PC-3 (cell line): ENCODE measurements around the gene MGAT4A. TPM values are rescaled to one million over a fixed set of nuclear protein-coding genes. Genes with fewer than 3 reads are reported as not detected.

ENCODE experiments used
- ATAC-seq: fragments of 200-7000 bp; cut with Tn5 transposase; 2 replicates; pipeline ENCODE4 v1.9.1; 2020; ENCODE audit warnings: mild to moderate bottlenecking, moderate library complexity
- BruUV-seq: library from RNA; stranded (reverse); fragments of 400-500 nt; replicated peaks from 2 replicates; lab custom pipeline; 2021; lab: Mats Ljungman, UMichigan
- CTCF ChIA-PET: fragments of 300-600 bp; sonication (Branson Sonifier 250); formaldehyde crosslinking; loops from one replicate; lab custom pipeline; 2022; ENCODE audit warnings: antibody characterized with exemption; lab: Charles Lee
- POLR2A ChIA-PET: fragments of 300-600 bp; sonication (Branson Sonifier 250); formaldehyde crosslinking; loops from one replicate; lab custom pipeline; 2022; ENCODE audit warnings: antibody characterized with exemption; ENCODE audit not compliant: unreplicated experiment; lab: Charles Lee
- DNase-seq: peaks from one replicate; pipeline ENCODE4 v3.0.0-alpha.2; 2015
- H2AFZ ChIP-seq: fragments of 300-600 bp; sonication (generic); 2 replicates; pipeline ENCODE4 v1.6.0; 2016; ENCODE audit warnings: antibody characterized with exemption, low read length
- H3F3A ChIP-seq: fragments of 300-600 bp; sonication (generic); one replicate; pipeline ENCODE4 v1.6.0; 2017; ENCODE audit warnings: antibody characterized with exemption, low read length, control low read depth, mild to moderate bottlenecking; ENCODE audit not compliant: unreplicated experiment
- H3K27ac ChIP-seq: fragments of 300-600 bp; sonication (generic); 2 replicates; pipeline ENCODE4 v1.5.1; 2016; ENCODE audit warnings: mild to moderate bottlenecking, low read length
- H3K27me3 ChIP-seq: fragments of 300-600 bp; sonication (generic); 2 replicates; pipeline ENCODE4 v1.6.1; 2016; ENCODE audit warnings: low read length, mixed read lengths
- H3K36me3 ChIP-seq: fragments of 300-600 bp; sonication (generic); 2 replicates; pipeline ENCODE4 v1.6.1; 2016; ENCODE audit warnings: low read depth, mixed run types, low read length, mixed read lengths
- H3K4me1 ChIP-seq: fragments of 300-600 bp; sonication (generic); 2 replicates; pipeline ENCODE4 v1.5.1; 2016; ENCODE audit warnings: low read length; ENCODE audit not compliant: insufficient read depth
- H3K4me2 ChIP-seq: fragments of 300-600 bp; sonication (generic); 2 replicates; pipeline ENCODE4 v1.6.0; 2016; ENCODE audit warnings: low read length
- H3K4me3 ChIP-seq: fragments of 300-600 bp; sonication (generic); 2 replicates; pipeline ENCODE4 v1.5.1; 2016; ENCODE audit warnings: mild to moderate bottlenecking, low read length, mixed read lengths
- H3K79me2 ChIP-seq: fragments of 300-600 bp; sonication (generic); 2 replicates; pipeline ENCODE4 v1.6.1; 2017; ENCODE audit warnings: low read length, mixed read lengths
- H3K9ac ChIP-seq: fragments of 300-600 bp; sonication (generic); 2 replicates; pipeline ENCODE4 v1.6.0; 2016; ENCODE audit warnings: mild to moderate bottlenecking, low read length
- H3K9me2 ChIP-seq: fragments of 300-600 bp; sonication (generic); replicated peaks from 2 replicates; pipeline ENCODE4 v1.6.1; 2016; ENCODE audit warnings: mixed run types, low read length, mixed read lengths
- H3K9me3 ChIP-seq: fragments of 300-600 bp; sonication (generic); 2 replicates; pipeline ENCODE4 v1.6.1; 2016; ENCODE audit warnings: low read length, mixed read lengths
- H4K20me1 ChIP-seq: fragments of 300-600 bp; sonication (generic); 2 replicates; pipeline ENCODE4 v1.6.1; 2016; ENCODE audit warnings: low read length, mixed read lengths
- EZH2 ChIP-seq: fragments of 300-600 bp; sonication (generic); IDR thresholded peaks from one replicate; pipeline ENCODE4 v1.6.1; 2017; ENCODE audit warnings: antibody characterized with exemption, mild to moderate bottlenecking, low read length; ENCODE audit not compliant: unreplicated experiment
- EZH2phosphoT487 ChIP-seq: fragments of 300-600 bp; sonication (generic); IDR thresholded peaks from 2 replicates; pipeline ENCODE4 v1.6.1; 2018; ENCODE audit warnings: mild to moderate bottlenecking, antibody characterized with exemption, low read length, borderline replicate concordance
- intact Hi-C: fragments of 100-400 bp; cut with micrococcal nuclease; formaldehyde crosslinking; loops from 2 replicates; pipeline ENCODE4 v1.9.0; 2023
- total RNA-seq: library from RNA; depleted of rRNA; stranded (reverse); fragments of >200 nt; gene quantifications from 2 replicates; pipeline ENCODE4 v1.2.3, GENCODE V29; 2014
- TF ChIP-seq, protein P1 (sequence below): fragments of 300-600 bp; sonication (generic); conservative IDR thresholded peaks from 2 replicates; pipeline ENCODE4 v1.5.1; 2017; ENCODE audit warnings: antibody characterized with exemption, low read depth, mild to moderate bottlenecking, low read length

The MGAT4A gene
- total RNA-seq, 1 experiment from 2014 or later: 6.1 TPM

DNA sequence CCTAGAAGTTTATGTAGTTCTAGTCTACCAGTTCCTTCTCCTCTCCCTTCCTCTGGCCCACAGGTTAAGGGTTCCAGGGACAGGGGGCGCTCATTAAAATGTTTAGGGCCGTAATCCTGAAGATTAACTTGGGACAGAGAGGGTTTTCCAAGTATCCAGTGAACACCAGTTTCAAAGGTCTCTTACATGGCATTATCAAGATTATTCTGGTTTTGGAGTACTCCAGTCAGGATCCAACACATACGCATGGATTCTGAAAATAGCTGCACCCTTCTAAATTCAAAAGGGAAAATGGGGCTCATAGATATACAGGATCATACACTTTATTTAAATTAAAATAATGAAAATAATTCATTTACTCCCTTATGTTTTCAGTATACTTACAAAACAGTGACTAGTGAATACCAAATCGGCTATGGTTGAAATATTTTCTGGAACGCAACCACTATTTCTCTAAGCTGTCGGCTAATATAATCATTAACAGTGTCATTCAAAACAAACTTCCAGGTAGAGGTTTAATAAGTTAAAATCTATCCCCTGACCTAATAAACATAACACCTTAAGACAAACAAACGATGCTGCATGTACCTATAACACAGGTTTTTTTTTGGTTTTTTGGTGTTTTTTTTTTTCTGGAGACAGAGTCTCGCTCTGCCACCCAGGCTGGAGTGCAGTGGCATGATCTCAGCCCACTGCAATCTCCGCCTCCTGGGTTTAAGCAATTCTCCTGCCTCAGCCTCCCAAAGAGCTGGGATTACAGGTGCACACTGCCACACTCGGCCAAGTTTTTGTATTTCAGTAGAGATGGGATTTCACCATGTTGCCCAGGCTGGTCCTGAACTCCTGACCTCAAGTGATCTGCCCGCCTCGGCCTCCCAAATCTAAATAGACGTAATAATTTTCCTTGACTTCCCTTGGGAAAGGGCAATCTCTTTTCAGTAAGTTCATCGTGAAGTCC lies 44.7 kb downstream of the MGAT4A start:
- ChIA-PET POLR2A (no interaction called here), CTCF (no interaction called here)
- no TSS peak for BruUV-seq
- no peaks in the 10 kb centered on the region for H3K36me3 ChIP-seq
- H4K20me1 ChIP-seq: no peaks in the 10 kb centered on the region
- TF ChIP-seq EZH2: no peak
- TF ChIP-seq EZH2phosphoT487: no peak
- TF ChIP-seq, protein P1, sequence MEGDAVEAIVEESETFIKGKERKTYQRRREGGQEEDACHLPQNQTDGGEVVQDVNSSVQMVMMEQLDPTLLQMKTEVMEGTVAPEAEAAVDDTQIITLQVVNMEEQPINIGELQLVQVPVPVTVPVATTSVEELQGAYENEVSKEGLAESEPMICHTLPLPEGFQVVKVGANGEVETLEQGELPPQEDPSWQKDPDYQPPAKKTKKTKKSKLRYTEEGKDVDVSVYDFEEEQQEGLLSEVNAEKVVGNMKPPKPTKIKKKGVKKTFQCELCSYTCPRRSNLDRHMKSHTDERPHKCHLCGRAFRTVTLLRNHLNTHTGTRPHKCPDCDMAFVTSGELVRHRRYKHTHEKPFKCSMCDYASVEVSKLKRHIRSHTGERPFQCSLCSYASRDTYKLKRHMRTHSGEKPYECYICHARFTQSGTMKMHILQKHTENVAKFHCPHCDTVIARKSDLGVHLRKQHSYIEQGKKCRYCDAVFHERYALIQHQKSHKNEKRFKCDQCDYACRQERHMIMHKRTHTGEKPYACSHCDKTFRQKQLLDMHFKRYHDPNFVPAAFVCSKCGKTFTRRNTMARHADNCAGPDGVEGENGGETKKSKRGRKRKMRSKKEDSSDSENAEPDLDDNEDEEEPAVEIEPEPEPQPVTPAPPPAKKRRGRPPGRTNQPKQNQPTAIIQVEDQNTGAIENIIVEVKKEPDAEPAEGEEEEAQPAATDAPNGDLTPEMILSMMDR: no peak
- intact Hi-C loops: no loop called here
- H3K9me2 ChIP-seq: no peaks in the 10 kb centered on the region
- H3K9me3 ChIP-seq: no peaks in the 10 kb centered on the region
- DNase-seq: no peak
- no peak overlapping the region for H3K27ac ChIP-seq
- no peaks in the 10 kb centered on the region for H3K79me2 ChIP-seq
- no peak overlapping the region for H3K9ac ChIP-seq
- H3K27me3 ChIP-seq: no peaks in the 10 kb centered on the region
- 0 out of 2 replicates have a peak, but pooled peaks cover 3% of the 10 kb centered on the region for H3K4me1 ChIP-seq
- H3F3A ChIP-seq: no peaks in the 10 kb centered on the region
- H2AFZ ChIP-seq: no peak overlapping the region
- no peak overlapping the region for H3K4me2 ChIP-seq
- no peak for ATAC-seq
- no peak overlapping the region for H3K4me3 ChIP-seq

GRCh38 chr2:98683728-98684127 lies 47.2 kb downstream of the MGAT4A start:
- Histone ChIP-seq H3K9me2 (no peaks in the 10 kb centered on the region), H3K4me3 (no peak overlapping the region), H3K27ac (no peak overlapping the region), H3K4me2 (no peak overlapping the region), H3K36me3 (no peaks in the 10 kb centered on the region), H2AFZ (no peak overlapping the region), H3F3A (no peaks in the 10 kb centered on the region), H3K4me1 (no peaks in the 10 kb centered on the region), H3K79me2 (no peaks in the 10 kb centered on the region), H4K20me1 (no peaks in the 10 kb centered on the region), H3K9me3 (no peaks in the 10 kb centered on the region), H3K9ac (no peak overlapping the region), H3K27me3 (no peaks in the 10 kb centered on the region)
- no TSS peak for BruUV-seq
- DNase-seq: no peak
- TF ChIP-seq, protein P1: no peak
- TF ChIP-seq EZH2 (no peak), EZH2phosphoT487 (no peak)
- no peak for ATAC-seq
- ChIA-PET POLR2A (no interaction called here), CTCF (no interaction called here)
- intact Hi-C loops: no loop called here

- POLR2A ChIA-PET: no interaction called here
- H3K27me3 ChIP-seq: no peaks in the 10 kb centered on the region
Observed at GRCh38 chr2:98676742-98677141, 54.2 kb downstream of the MGAT4A start.

More at GRCh38 chr2:98676742-98677141, 54.2 kb downstream of the MGAT4A start:
- DNase-seq (no peak), ATAC-seq (no peak)
- H3K27ac ChIP-seq: no peak overlapping the region
- H3F3A ChIP-seq: no peaks in the 10 kb centered on the region
- H3K79me2 ChIP-seq: no peaks in the 10 kb centered on the region
- no TSS peak for BruUV-seq
- no peak overlapping the region for H3K4me2 ChIP-seq
- H3K36me3 ChIP-seq: peaks cover 6% of the 10 kb centered on the region; the same call in 1 of the 2 replicates
- H3K9ac ChIP-seq: no peak overlapping the region
- H3K9me3 ChIP-seq: no peaks in the 10 kb centered on the region
- H2AFZ ChIP-seq: no peak overlapping the region
- intact Hi-C loops: no loop called here
- no peaks in the 10 kb centered on the region for H4K20me1 ChIP-seq
- TF ChIP-seq, protein P1: no peak
- no peak for TF ChIP-seq EZH2
- no peaks in the 10 kb centered on the region for H3K4me1 ChIP-seq
- H3K9me2 ChIP-seq: no peaks in the 10 kb centered on the region
- CTCF ChIA-PET: interaction anchor here (0.7 kb wide), 1 partner anchor 12 kb away, joined by 3 read pairs; no protein-coding TSS in a partner anchor
- no peak overlapping the region for H3K4me3 ChIP-seq
